KMS-11 (cell line): Measurements from ENCODE around the gene RFT1.

Experiments
- H2AFZ ChIP-seq: fragments of 200-600 bp; sonication (generic); 2 replicates; pipeline ENCODE4 v1.6.1; 2016; ENCODE audit warnings: antibody characterized with exemption, mixed run types, low read depth
- H3K27ac ChIP-seq: fragments of 200-600 bp; sonication (generic); 2 replicates; pipeline ENCODE4 v1.6.1; 2016; ENCODE audit warnings: mild to moderate bottlenecking, mixed run types
- H3K27me3 ChIP-seq: fragments of 200-600 bp; sonication (generic); 2 replicates; pipeline ENCODE4 v1.6.1; 2017; ENCODE audit warnings: mild to moderate bottlenecking, low read depth, mixed run types, moderate library complexity; ENCODE audit not compliant: insufficient read depth
- H3K36me3 ChIP-seq: fragments of 200-600 bp; sonication (generic); 2 replicates; pipeline ENCODE4 v1.6.1; 2017; ENCODE audit warnings: mild to moderate bottlenecking, mixed run types; ENCODE audit not compliant: insufficient read depth
- H3K4me1 ChIP-seq: fragments of 200-600 bp; sonication (generic); 2 replicates; pipeline ENCODE4 v1.6.1; 2016; ENCODE audit warnings: mild to moderate bottlenecking, low read depth, mixed run types; ENCODE audit not compliant: poor library complexity, severe bottlenecking
- H3K4me2 ChIP-seq: fragments of 200-600 bp; sonication (generic); 2 replicates; pipeline ENCODE4 v1.7.0; 2016; ENCODE audit warnings: mild to moderate bottlenecking, mixed run types
- H3K4me3 ChIP-seq: fragments of 200-600 bp; sonication (generic); IDR thresholded peaks from 2 replicates; pipeline ENCODE4 v1.6.1; 2017; ENCODE audit warnings: low read depth, low read length, mixed read lengths; ENCODE audit not compliant: insufficient read depth
- H3K79me2 ChIP-seq: fragments of 200-600 bp; sonication (generic); 2 replicates; pipeline ENCODE4 v1.6.1; 2016; ENCODE audit warnings: low read depth, mixed run types; ENCODE audit not compliant: insufficient read depth
- H3K9ac ChIP-seq: fragments of 200-600 bp; sonication (generic); 2 replicates; pipeline ENCODE4 v1.6.1; 2016; ENCODE audit warnings: mild to moderate bottlenecking, mixed run types
- H4K20me1 ChIP-seq: fragments of 200-600 bp; sonication (generic); 2 replicates; pipeline ENCODE4 v1.6.1; 2016; ENCODE audit warnings: mild to moderate bottlenecking, mixed run types; ENCODE audit not compliant: insufficient read depth
- TF ChIP-seq, protein P1 (sequence below): fragments of 200-600 bp; sonication (generic); conservative IDR thresholded peaks from 2 replicates; pipeline ENCODE4 v1.6.1; 2017; ENCODE audit warnings: low read depth, mild to moderate bottlenecking, antibody characterized with exemption, low read length, moderate library complexity, mixed read lengths

RFT1 gene

DNA sequence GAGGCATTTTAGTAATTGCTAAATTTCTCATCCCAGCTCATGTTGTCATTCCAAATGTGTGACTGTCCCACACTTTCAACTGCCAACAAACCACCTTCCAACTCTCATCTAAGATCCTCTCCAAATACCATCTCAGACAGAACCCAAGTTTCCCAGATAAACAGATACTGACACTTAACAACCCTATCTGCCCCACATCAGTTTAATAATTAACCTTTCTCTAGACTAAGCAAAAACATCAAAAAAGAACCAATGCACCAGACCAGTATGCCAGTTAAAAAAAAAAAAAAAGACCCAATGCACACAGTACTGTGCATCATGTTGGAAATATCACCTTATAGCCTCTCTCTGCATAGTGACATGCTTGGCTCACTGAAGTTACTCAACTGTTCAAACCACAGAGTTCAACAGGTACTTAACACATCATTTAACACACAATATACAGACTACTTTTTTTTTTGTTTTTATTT lies 89.8 kb downstream of the RFT1 start:
- H3K27me3 ChIP-seq: no peaks in the 10 kb centered on the region
- no peaks in the 10 kb centered on the region for H4K20me1 ChIP-seq
- TF ChIP-seq, protein P1, sequence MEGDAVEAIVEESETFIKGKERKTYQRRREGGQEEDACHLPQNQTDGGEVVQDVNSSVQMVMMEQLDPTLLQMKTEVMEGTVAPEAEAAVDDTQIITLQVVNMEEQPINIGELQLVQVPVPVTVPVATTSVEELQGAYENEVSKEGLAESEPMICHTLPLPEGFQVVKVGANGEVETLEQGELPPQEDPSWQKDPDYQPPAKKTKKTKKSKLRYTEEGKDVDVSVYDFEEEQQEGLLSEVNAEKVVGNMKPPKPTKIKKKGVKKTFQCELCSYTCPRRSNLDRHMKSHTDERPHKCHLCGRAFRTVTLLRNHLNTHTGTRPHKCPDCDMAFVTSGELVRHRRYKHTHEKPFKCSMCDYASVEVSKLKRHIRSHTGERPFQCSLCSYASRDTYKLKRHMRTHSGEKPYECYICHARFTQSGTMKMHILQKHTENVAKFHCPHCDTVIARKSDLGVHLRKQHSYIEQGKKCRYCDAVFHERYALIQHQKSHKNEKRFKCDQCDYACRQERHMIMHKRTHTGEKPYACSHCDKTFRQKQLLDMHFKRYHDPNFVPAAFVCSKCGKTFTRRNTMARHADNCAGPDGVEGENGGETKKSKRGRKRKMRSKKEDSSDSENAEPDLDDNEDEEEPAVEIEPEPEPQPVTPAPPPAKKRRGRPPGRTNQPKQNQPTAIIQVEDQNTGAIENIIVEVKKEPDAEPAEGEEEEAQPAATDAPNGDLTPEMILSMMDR: no peak
- peaks cover 10% of the 10 kb centered on the region; the same call in 1 of the 2 replicates for H3K79me2 ChIP-seq
- no peak overlapping the region for H2AFZ ChIP-seq
- H3K9ac ChIP-seq: no peak overlapping the region
- no peaks in the 10 kb centered on the region for H3K36me3 ChIP-seq
- no peak overlapping the region for H3K4me3 ChIP-seq
- no peak overlapping the region for H3K4me2 ChIP-seq
- no peak overlapping the region for H3K27ac ChIP-seq
- peaks cover 15% of the 10 kb centered on the region for H3K4me1 ChIP-seq

- H3K4me1 ChIP-seq: peaks cover 14% of the 10 kb centered on the region
- no peak overlapping the region for H2AFZ ChIP-seq
- peaks cover 10% of the 10 kb centered on the region; the same call in 1 of the 2 replicates for H3K79me2 ChIP-seq
- no peak overlapping the region for H3K27ac ChIP-seq
- H3K27me3 ChIP-seq: no peaks in the 10 kb centered on the region
- no peak overlapping the region for H3K4me3 ChIP-seq
- H3K4me2 ChIP-seq: no peak overlapping the region
- TF ChIP-seq, protein P1: no peak
- no peak overlapping the region for H3K9ac ChIP-seq
- no peaks in the 10 kb centered on the region for H3K36me3 ChIP-seq
- no peaks in the 10 kb centered on the region for H4K20me1 ChIP-seq
Measured at GRCh38 chr3:53039376-53039752, 90.9 kb downstream of the RFT1 start.

DNA sequence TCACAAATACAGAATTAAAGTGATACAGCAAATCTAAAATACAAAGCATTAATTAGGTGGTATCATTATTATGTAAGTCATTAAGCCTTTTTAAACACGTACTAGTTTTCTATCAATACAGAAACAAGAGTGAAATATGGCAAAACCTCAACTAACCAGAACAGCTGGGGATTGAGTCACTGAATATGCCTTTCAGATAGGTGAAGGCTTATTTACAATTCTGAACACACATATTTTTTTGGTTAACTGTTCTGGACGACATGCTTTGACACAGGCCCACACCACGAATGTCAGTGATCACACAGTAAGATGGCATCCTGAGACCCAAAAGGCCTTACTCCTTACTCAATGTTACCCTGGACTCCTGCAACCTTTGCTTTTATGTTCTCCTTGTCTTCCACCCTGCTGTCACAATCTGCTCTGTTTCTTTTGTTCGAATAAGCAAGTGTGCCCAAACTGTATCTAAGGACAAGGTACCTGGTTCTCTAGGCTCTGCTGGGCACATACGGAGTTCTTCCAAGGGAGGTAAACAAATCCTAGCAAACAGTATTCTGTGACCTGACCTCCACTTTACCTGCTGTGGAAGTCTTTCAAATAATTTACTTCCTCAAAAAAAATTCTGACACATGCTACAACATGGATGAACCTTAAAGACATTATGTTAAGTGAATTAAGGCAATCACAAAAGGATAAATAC lies 91.4 kb downstream of the RFT1 start:
- H3K4me2 ChIP-seq: no peak overlapping the region
- no peaks in the 10 kb centered on the region for H4K20me1 ChIP-seq
- no peaks in the 10 kb centered on the region for H3K36me3 ChIP-seq
- no peaks in the 10 kb centered on the region for H3K27me3 ChIP-seq
- no peak overlapping the region for H3K4me3 ChIP-seq
- H3K27ac ChIP-seq: no peak overlapping the region
- peaks cover 10% of the 10 kb centered on the region for H3K4me1 ChIP-seq
- H3K9ac ChIP-seq: no peak overlapping the region
- no peak overlapping the region for H2AFZ ChIP-seq
- TF ChIP-seq, protein P1: no peak
- peaks cover 10% of the 10 kb centered on the region; the same call in 1 of the 2 replicates for H3K79me2 ChIP-seq
